Fibroblast of gingiva (primary cell): ENCODE data around the gene FGFR3.
"Not testable (repeated sequence)": the region's sequence is repeated elsewhere in the genome, so short reads cannot be mapped to it uniquely, and the experiment has no call there.

ENCODE experiments used
- DNase-seq: peaks from one replicate; pipeline ENCODE4 v3.0.0-alpha.2; 2011; ENCODE audit warnings: low read depth

Gene FGFR3

GRCh38 chr4:1842339-1842895 lies 49.3 kb downstream of the FGFR3 start:
- no peak for DNase-seq

GRCh38 chr4:1842993-1843448 lies 49.9 kb downstream of the FGFR3 start:
- DNase-seq = peak; percentile 80

GRCh38 chr4:1843852-1844251 lies 50.8 kb downstream of the FGFR3 start:
- DNase-seq = peak; percentile 48

- DNase-seq = not testable (repeated sequence)
Measured at GRCh38 chr4:1844618-1845017, 51.5 kb downstream of the FGFR3 start.

- DNase-seq = no peak
Measured at GRCh38 chr4:1846580-1846979, 53.5 kb downstream of the FGFR3 start.

GRCh38 chr4:1850276-1850675 lies 57.2 kb downstream of the FGFR3 start:
- no peak for DNase-seq

GRCh38 chr4:1851160-1851559 lies 58.1 kb downstream of the FGFR3 start:
- DNase-seq = no peak

- no peak for DNase-seq
Measured at GRCh38 chr4:1851575-1852410, 58.7 kb downstream of the FGFR3 start.

- DNase-seq = no peak
Measured at GRCh38 chr4:1852904-1853623, 60.0 kb downstream of the FGFR3 start.

- no peak for DNase-seq
Measured at GRCh38 chr4:1854752-1855151, 61.7 kb downstream of the FGFR3 start.

- DNase-seq = no peak
Measured at GRCh38 chr4:1855333-1856070, 62.4 kb downstream of the FGFR3 start.

- DNase-seq = peak; percentile 98
Measured at GRCh38 chr4:1856071-1856942, 63.2 kb downstream of the FGFR3 start, which contains the start of gene LETM1. TSS of gene LETM1 (minus strand) at chr4:1856156. CDS start at chr4:1855950, 206 bp downstream.

- no peak for DNase-seq
Measured at GRCh38 chr4:1856943-1857699, 64.0 kb downstream of the FGFR3 start.

- no peak for DNase-seq
Measured at GRCh38 chr4:1857931-1858330, 64.8 kb downstream of the FGFR3 start.
